ENCODE results near the gene LCN12.

LCN12 gene

GRCh38 chr9:136985027-136985602 is 33.0 kb downstream of the LCN12 start:
- no peak overlapping the region for H2BK15ac ChIP-seq (ENCODE audit: low read depth, poor library complexity, severe bottlenecking)
- H4K8ac ChIP-seq (ENCODE audit: low read length): no peak overlapping the region
- H3K4me2 ChIP-seq (ENCODE audit: low read length, poor library complexity, severe bottlenecking): peak overlapping the region; percentile 26
- H3K18ac ChIP-seq (ENCODE audit: low read depth in 1 of 2, low read length in 2 of 2): no peak overlapping the region
- H3K23ac ChIP-seq (ENCODE audit: low read length in 2 of 2): peak overlapping the region in 1 of 2 experiments; percentile 56
- H4K91ac ChIP-seq (ENCODE audit: low read length): no peak overlapping the region
- no peak overlapping the region for H2BK12ac ChIP-seq (ENCODE audit: low read length in 2 of 2)
- H3K79me1 ChIP-seq (replicated peaks; ENCODE audit: low read length, poor library complexity, severe bottlenecking): no peaks in the 10 kb centered on the region
- H2BK120ac ChIP-seq (ENCODE audit: low read depth, low read length): no peak overlapping the region
- 14% methylated on average over 44 of the region's 48 CpGs for WGBS
- no peak overlapping the region for H3K4me3 ChIP-seq (ENCODE audit: insufficient read depth in 1 of 2, low read depth in 1 of 2, low read length in 2 of 2)
- no peak overlapping the region for H2AFZ ChIP-seq (ENCODE audit: low read depth, low read length)
- no peak for DNase-seq
- H3K27me3 ChIP-seq (ENCODE audit: control insufficient read depth in 1 of 2, insufficient read depth in 1 of 2, low read length in 2 of 2): peaks cover 37 to 40% of the 10 kb centered on the region in 2 experiments
- no peak overlapping the region for H3K9ac ChIP-seq (ENCODE audit: low read length)
- H3K27ac ChIP-seq (ENCODE audit: low read length, poor library complexity, severe bottlenecking): no peak overlapping the region
- peak overlapping the region in 1 of 2 experiments; percentile 69 for H3K14ac ChIP-seq (ENCODE audit: low read length in 2 of 2)
- H3K36me3 ChIP-seq (ENCODE audit: control insufficient read depth in 1 of 2, insufficient read depth in 2 of 2, low read depth in 1 of 2, low read length in 2 of 2): no peaks in the 10 kb centered on the region
- H2BK5ac ChIP-seq (ENCODE audit: low read depth, low read length, poor library complexity, severe bottlenecking): no peak overlapping the region
- H3K4ac ChIP-seq (ENCODE audit: low read depth in 1 of 2, low read length in 2 of 2): no peak overlapping the region
- no peak overlapping the region for H2AK5ac ChIP-seq (ENCODE audit: low read length, severe bottlenecking)
- peaks cover 16% of the 10 kb centered on the region for H3K4me1 ChIP-seq (ENCODE audit: control insufficient read depth, insufficient read depth, low read depth, low read length)
- H3K9me3 ChIP-seq (ENCODE audit: control insufficient read depth, low read length): no peaks in the 10 kb centered on the region

DNA sequence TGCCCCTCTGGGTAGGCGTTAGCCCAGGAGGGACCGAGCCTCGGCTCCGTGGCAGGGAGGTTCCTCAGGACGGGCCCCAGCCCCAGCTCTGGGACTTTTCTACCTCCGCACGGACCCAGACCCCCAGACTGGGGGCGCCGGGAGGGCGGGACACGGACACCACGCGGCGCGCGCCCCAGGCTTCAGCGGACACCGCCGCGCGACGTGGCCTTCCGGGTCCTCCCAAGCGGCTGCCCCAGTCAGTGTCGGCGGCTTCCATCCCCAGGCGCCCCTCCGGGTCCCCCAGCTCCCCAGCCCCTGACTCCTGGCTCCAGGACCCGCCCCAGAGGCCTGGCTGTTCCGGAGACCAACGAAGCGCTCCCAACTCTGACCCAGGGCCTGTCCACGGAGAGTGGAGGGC is 33.8 kb downstream of the LCN12 start:
- no peak overlapping the region for H3K23ac ChIP-seq (ENCODE audit: low read length in 2 of 2)
- H2AK5ac ChIP-seq (ENCODE audit: low read length, severe bottlenecking): no peak overlapping the region
- no peak overlapping the region for H2AFZ ChIP-seq (ENCODE audit: low read depth, low read length)
- H3K9ac ChIP-seq (ENCODE audit: low read length): no peak overlapping the region
- H3K4me2 ChIP-seq (ENCODE audit: low read length, poor library complexity, severe bottlenecking): no peak overlapping the region
- H3K4me1 ChIP-seq (ENCODE audit: control insufficient read depth, insufficient read depth, low read depth, low read length): peaks cover 16% of the 10 kb centered on the region
- H3K4ac ChIP-seq (ENCODE audit: low read depth in 1 of 2, low read length in 2 of 2): no peak overlapping the region
- H3K9me3 ChIP-seq (ENCODE audit: control insufficient read depth, low read length): no peaks in the 10 kb centered on the region
- no peak overlapping the region for H3K14ac ChIP-seq (ENCODE audit: low read length in 2 of 2)
- no peak overlapping the region for H3K18ac ChIP-seq (ENCODE audit: low read depth in 1 of 2, low read length in 2 of 2)
- H2BK5ac ChIP-seq (ENCODE audit: low read depth, low read length, poor library complexity, severe bottlenecking): no peak overlapping the region
- no peak overlapping the region for H3K4me3 ChIP-seq (ENCODE audit: insufficient read depth in 1 of 2, low read depth in 1 of 2, low read length in 2 of 2)
- H3K27me3 ChIP-seq (ENCODE audit: control insufficient read depth in 1 of 2, insufficient read depth in 1 of 2, low read length in 2 of 2): peaks cover 37 to 40% of the 10 kb centered on the region in 2 experiments
- H4K8ac ChIP-seq (ENCODE audit: low read length): no peak overlapping the region
- DNase-seq: no peak
- H3K36me3 ChIP-seq (ENCODE audit: control insufficient read depth in 1 of 2, insufficient read depth in 2 of 2, low read depth in 1 of 2, low read length in 2 of 2): no peaks in the 10 kb centered on the region
- no peak overlapping the region for H4K91ac ChIP-seq (ENCODE audit: low read length)
- H3K27ac ChIP-seq (ENCODE audit: low read length, poor library complexity, severe bottlenecking): no peak overlapping the region
- H2BK15ac ChIP-seq (ENCODE audit: low read depth, poor library complexity, severe bottlenecking): no peak overlapping the region
- H2BK120ac ChIP-seq (ENCODE audit: low read depth, low read length): no peak overlapping the region
- no peaks in the 10 kb centered on the region for H3K79me1 ChIP-seq (replicated peaks; ENCODE audit: low read length, poor library complexity, severe bottlenecking)
- WGBS: 22% methylated on average over 30 of the region's 33 CpGs
- H2BK12ac ChIP-seq (ENCODE audit: low read length in 2 of 2): no peak overlapping the region

GRCh38 chr9:136988872-136989271 is 36.8 kb downstream of the LCN12 start:
- H2BK15ac ChIP-seq (ENCODE audit: low read depth, poor library complexity, severe bottlenecking): no peak overlapping the region
- H3K27me3 ChIP-seq (ENCODE audit: control insufficient read depth in 1 of 2, insufficient read depth in 1 of 2, low read length in 2 of 2): peaks cover 21 to 27% of the 10 kb centered on the region in 2 experiments
- no peak overlapping the region for H4K91ac ChIP-seq (ENCODE audit: low read length)
- peaks cover 29% of the 10 kb centered on the region for H3K4me1 ChIP-seq (ENCODE audit: control insufficient read depth, insufficient read depth, low read depth, low read length)
- H3K27ac ChIP-seq (ENCODE audit: low read length, poor library complexity, severe bottlenecking): no peak overlapping the region
- WGBS: 97% methylated on average over 4 of the region's 4 CpGs
- DNase-seq: no peak
- H3K9ac ChIP-seq (ENCODE audit: low read length): no peak overlapping the region
- H4K8ac ChIP-seq (ENCODE audit: low read length): no peak overlapping the region
- H3K14ac ChIP-seq (ENCODE audit: low read length in 2 of 2): no peak overlapping the region
- H3K9me3 ChIP-seq (ENCODE audit: control insufficient read depth, low read length): no peaks in the 10 kb centered on the region
- peaks cover 12% of the 10 kb centered on the region for H3K79me1 ChIP-seq (replicated peaks; ENCODE audit: low read length, poor library complexity, severe bottlenecking)
- H3K4ac ChIP-seq (ENCODE audit: low read depth in 1 of 2, low read length in 2 of 2): no peak overlapping the region
- H2BK12ac ChIP-seq (ENCODE audit: low read length in 2 of 2): peak overlapping the region in 1 of 2 experiments; percentile 41
- no peak overlapping the region for H2AFZ ChIP-seq (ENCODE audit: low read depth, low read length)
- H3K4me3 ChIP-seq (ENCODE audit: insufficient read depth in 1 of 2, low read depth in 1 of 2, low read length in 2 of 2): no peak overlapping the region
- H2BK5ac ChIP-seq (ENCODE audit: low read depth, low read length, poor library complexity, severe bottlenecking): no peak overlapping the region
- no peak overlapping the region for H3K23ac ChIP-seq (ENCODE audit: low read length in 2 of 2)
- no peak overlapping the region for H2BK120ac ChIP-seq (ENCODE audit: low read depth, low read length)
- no peak overlapping the region for H2AK5ac ChIP-seq (ENCODE audit: low read length, severe bottlenecking)
- H3K36me3 ChIP-seq (ENCODE audit: control insufficient read depth in 1 of 2, insufficient read depth in 2 of 2, low read depth in 1 of 2, low read length in 2 of 2): peaks cover 0 to 7% of the 10 kb centered on the region in 2 experiments
- H3K4me2 ChIP-seq (ENCODE audit: low read length, poor library complexity, severe bottlenecking): no peak overlapping the region
- H3K18ac ChIP-seq (ENCODE audit: low read depth in 1 of 2, low read length in 2 of 2): no peak overlapping the region

DNA sequence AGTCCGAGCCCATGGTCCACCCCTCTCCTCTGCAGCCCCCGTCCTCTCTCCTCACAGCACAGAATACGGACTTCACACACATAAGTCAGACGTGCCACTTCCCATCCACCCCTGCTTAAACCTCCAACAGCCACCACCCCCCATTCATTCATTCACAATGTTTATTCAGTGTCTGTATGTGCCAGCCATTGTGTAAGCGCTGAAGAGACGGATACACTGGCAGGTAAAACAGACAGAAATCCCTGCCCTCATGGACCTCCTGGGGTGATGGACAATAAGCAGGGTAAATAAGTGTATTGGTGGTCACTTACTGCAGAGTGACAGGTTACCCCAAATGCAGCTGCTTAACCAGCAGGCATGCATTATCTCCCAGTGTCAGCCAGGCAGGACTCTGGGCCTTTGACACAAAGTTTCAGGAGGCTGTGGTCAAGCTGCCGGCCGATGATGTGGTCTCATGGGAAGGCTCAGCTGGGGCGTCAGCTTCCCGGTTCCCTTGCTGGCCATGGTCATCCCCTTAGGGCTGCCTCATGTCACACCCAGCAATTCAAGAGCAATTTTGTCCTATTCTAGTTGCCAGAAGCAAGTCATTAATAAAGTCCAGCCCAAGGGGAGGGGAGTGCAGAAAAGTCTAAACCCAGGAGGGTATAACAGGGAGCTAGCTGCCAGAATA is 38.3 kb downstream of the LCN12 start:
- Histone ChIP-seq H3K4ac (ENCODE audit: low read depth in 1 of 2, low read length in 2 of 2) (no peak overlapping the region), H2BK12ac (ENCODE audit: low read length in 2 of 2) (no peak overlapping the region), H2BK5ac (ENCODE audit: low read depth, low read length, poor library complexity, severe bottlenecking) (no peak overlapping the region), H3K4me1 (ENCODE audit: control insufficient read depth, insufficient read depth, low read depth, low read length) (peaks cover 22% of the 10 kb centered on the region), H2BK120ac (ENCODE audit: low read depth, low read length) (no peak overlapping the region), H3K23ac (ENCODE audit: low read length in 2 of 2) (no peak overlapping the region), H3K18ac (ENCODE audit: low read depth in 1 of 2, low read length in 2 of 2) (no peak overlapping the region), H3K27ac (ENCODE audit: low read length, poor library complexity, severe bottlenecking) (no peak overlapping the region), H2AK5ac (ENCODE audit: low read length, severe bottlenecking) (no peak overlapping the region), H2AFZ (ENCODE audit: low read depth, low read length) (no peak overlapping the region), H2BK15ac (ENCODE audit: low read depth, poor library complexity, severe bottlenecking) (no peak overlapping the region), H3K4me3 (ENCODE audit: insufficient read depth in 1 of 2, low read depth in 1 of 2, low read length in 2 of 2) (no peak overlapping the region), H3K27me3 (ENCODE audit: control insufficient read depth in 1 of 2, insufficient read depth in 1 of 2, low read length in 2 of 2) (peaks cover 7 to 12% of the 10 kb centered on the region in 2 experiments), H3K14ac (ENCODE audit: low read length in 2 of 2) (no peak overlapping the region), H3K36me3 (ENCODE audit: control insufficient read depth in 1 of 2, insufficient read depth in 2 of 2, low read depth in 1 of 2, low read length in 2 of 2) (peaks cover 0 to 22% of the 10 kb centered on the region in 2 experiments), H3K4me2 (ENCODE audit: low read length, poor library complexity, severe bottlenecking) (no peak overlapping the region), H3K9ac (ENCODE audit: low read length) (no peak overlapping the region), H3K9me3 (ENCODE audit: control insufficient read depth, low read length) (no peaks in the 10 kb centered on the region), H4K91ac (ENCODE audit: low read length) (no peak overlapping the region), H3K79me1 (replicated peaks; ENCODE audit: low read length, poor library complexity, severe bottlenecking) (peaks cover 15% of the 10 kb centered on the region), H4K8ac (ENCODE audit: low read length) (no peak overlapping the region)
- DNase-seq: no peak
- WGBS: 95% methylated on average over 10 of the region's 10 CpGs
